H1 (cell line): Measurements from ENCODE around the gene SLC39A11. TPM values are rescaled to one million over a fixed set of nuclear protein-coding genes. Genes with fewer than 3 reads are reported as not detected.

Source experiments
- CHD7 ChIP-seq: fragments of 300-600 bp; sonication (generic); IDR thresholded peaks from 2 replicates; pipeline ENCODE4 v1.7.1; 2012; ENCODE audit warnings: low read length, moderate library complexity, mild to moderate bottlenecking, inconsistent platforms; ENCODE audit not compliant: insufficient replicate concordance
- CREB1 ChIP-seq: IDR thresholded peaks from 2 replicates; pipeline ENCODE4 v1.6.1; 2012; ENCODE audit warnings: inconsistent platforms
- CTBP2 ChIP-seq: IDR thresholded peaks from 2 replicates; pipeline ENCODE4 v1.7.0; 2011; ENCODE audit warnings: borderline replicate concordance, mild to moderate bottlenecking, moderate library complexity, mixed read lengths, low read length; ENCODE audit not compliant: insufficient read depth, insufficient read length
- KDM1A ChIP-seq: fragments of 200-600, 300-600 bp; sonication (generic); IDR thresholded peaks from 2 replicates; pipeline ENCODE4 v1.7.1; 2016; ENCODE audit warnings: mild to moderate bottlenecking, low read length, borderline replicate concordance
- MAFK ChIP-seq: IDR thresholded peaks from 2 replicates; pipeline ENCODE4 v1.6.1; 2012; ENCODE audit warnings: low read depth, mild to moderate bottlenecking, improper control_type of control experiment, low read length
- TBP ChIP-seq: IDR thresholded peaks from 2 replicates; pipeline ENCODE4 v1.6.1; 2011; ENCODE audit warnings: low read depth, low read length, improper control_type of control experiment
- TCF12 ChIP-seq: IDR thresholded peaks from 2 replicates; pipeline ENCODE4 v1.6.1; 2011; ENCODE audit warnings: low read depth, mild to moderate bottlenecking, low read length
- polyA plus RNA-seq, 7 experiments: library from polyadenylated mRNA; depleted of rRNA in 3 of 7; stranded (reverse) in 5 of 7; unstranded in 2 of 7; fragments of >200 nt in 5 of 7; fragments of 200-250 nt in 2 of 7; gene quantifications; 1 replicate in 5 of 7; 2 replicates in 1 of 7; 4 replicates in 1 of 7; pipeline versions ENCODE4 v1.2.1 to v1.2.3, GENCODE V29; 2011 to 2013; ENCODE audit warnings: missing spikeins in 2 of 7, mixed read lengths in 2 of 7
- total RNA-seq: library from RNA; stranded (reverse); fragmentation: NEBNext Ultra II Directional; extraction: Animal tissue kit (Norgen Biotek cat#: 25700); gene quantifications from 2 replicates; pipeline ENCODE4 v1.2.1, GENCODE V29; 2021

The SLC39A11 gene
- total and polyA plus RNA-seq, 2 of the 8 experiments (the other 6 are each of a cell fraction or from before 2014, with no cell fraction given) = 12.2 to 19.6 TPM

- TF ChIP-seq CHD7 = no peak
- TF ChIP-seq TCF12 = no peak
- TF ChIP-seq CTBP2 = no peak
- TF ChIP-seq TBP = no peak
- TF ChIP-seq KDM1A = peak; percentile 72; the same call in 1 of the 2 replicates
- no peak for TF ChIP-seq CREB1
- peak; percentile 61; the same call in 1 of the 2 replicates for TF ChIP-seq MAFK
Measured at GRCh38 chr17:72853440-72854415, 238.8 kb downstream of the SLC39A11 start (continued).
